Endothelial cell of umbilical vein (primary cell): ENCODE measurements around the gene CLCNKA.

Source experiments
- CTCF ChIP-seq, 2 donors: IDR thresholded peaks; 1 replicate in 1 of 2; 2 replicates in 1 of 2; pipeline ENCODE4 v1.5.1; 2011; ENCODE audit warnings: low read length in 2 of 2, mild to moderate bottlenecking in 2 of 2, moderate library complexity in 2 of 2, control low read depth in 1 of 2, inconsistent platforms in 1 of 2, low read depth in 1 of 2; ENCODE audit not compliant: insufficient read depth in 1 of 2; ENCODE audit errors: extremely low read depth in 1 of 2
- POLR2A ChIP-seq: IDR thresholded peaks from 2 replicates; pipeline ENCODE4 v1.6.1; 2012; ENCODE audit warnings: low read depth, mild to moderate bottlenecking, control low read depth, low read length

DNA sequence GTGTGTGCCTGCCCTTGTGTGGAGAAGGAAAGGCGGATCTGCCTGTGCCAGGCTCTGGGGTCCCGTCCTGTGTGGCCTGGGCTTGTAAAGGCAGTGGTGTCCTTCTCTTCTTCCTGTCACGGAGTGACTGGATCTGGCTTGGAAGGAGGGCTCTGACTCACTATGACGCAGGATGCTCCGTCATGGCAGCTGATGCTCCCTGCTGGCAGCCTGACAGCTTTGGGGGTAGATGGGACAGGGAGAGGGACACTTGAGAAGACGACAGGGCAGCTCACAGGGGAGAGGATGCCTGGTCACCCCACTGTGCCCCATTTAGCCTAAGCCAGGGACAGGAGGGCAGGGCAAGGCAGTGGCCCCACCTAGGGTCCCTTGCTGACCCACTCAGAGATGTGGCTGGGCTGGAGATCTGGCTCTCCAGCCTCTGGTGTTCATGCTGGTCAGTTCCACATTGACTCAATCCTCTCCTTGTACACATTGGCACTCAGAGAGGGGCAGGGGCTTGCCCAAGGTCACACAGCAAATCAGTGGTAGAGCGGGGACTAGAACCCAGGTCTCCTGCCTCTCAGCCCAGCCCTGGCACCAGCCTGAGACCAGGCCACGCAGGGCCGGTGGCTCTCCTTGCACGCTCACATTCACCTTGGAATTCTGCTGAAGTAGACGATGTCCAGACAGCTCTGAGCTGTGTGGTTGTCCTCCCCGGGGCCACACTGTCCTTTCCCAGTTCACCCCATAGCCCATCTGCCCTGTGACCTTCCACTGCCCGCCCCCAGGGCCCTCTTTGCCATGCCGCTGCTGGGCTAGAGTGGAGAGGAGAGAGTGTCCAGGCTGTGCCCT is 54.4 kb downstream of the CLCNKA start:
- TF ChIP-seq POLR2A (no peak), CTCF (IDR thresholded peaks at IDR 0.05; ENCODE audit: extremely low read depth in 1 of 2, insufficient read depth in 1 of 2, low read depth in 1 of 2, low read length in 2 of 2) (no peak)
